Keratinocyte (primary cell): ENCODE results near the gene SETD2. TPM values are rescaled to one million over a fixed set of nuclear protein-coding genes. Genes with fewer than 3 reads are reported as not detected.

ENCODE experiments used
- DNase-seq: peaks from one replicate; pipeline ENCODE4 v3.0.0-alpha.2; 2011; ENCODE audit warnings: low read depth, missing footprints, low spot score
- FAIRE-seq: peaks from 2 replicates; lab custom pipeline; 2011; peaks lifted over from hg19 to GRCh38; lab: Jason Lieb, UNC
- H2AFZ ChIP-seq: 2 replicates; pipeline ENCODE4 v1.6.0; 2012; ENCODE audit warnings: low read length, control low read depth, inconsistent platforms; ENCODE audit not compliant: control insufficient read depth
- H3K27ac ChIP-seq: 2 replicates; pipeline ENCODE4 v1.5.1; 2011; ENCODE audit warnings: low read length; ENCODE audit not compliant: control insufficient read depth, insufficient read depth
- H3K27me3 ChIP-seq: 3 replicates; pipeline ENCODE4 v1.6.0; 2011; ENCODE audit warnings: low read length; ENCODE audit not compliant: control insufficient read depth, insufficient read depth; ENCODE audit errors: extremely low read depth
- H3K36me3 ChIP-seq, 2 experiments: 2 replicates in 1 of 2; 3 replicates in 1 of 2; pipeline ENCODE4 v1.5.1; 2011; ENCODE audit warnings: low read length in 2 of 2, mild to moderate bottlenecking in 1 of 2; ENCODE audit not compliant: control insufficient read depth in 2 of 2, insufficient read depth in 2 of 2; ENCODE audit errors: extremely low read depth in 1 of 2
- H3K4me1 ChIP-seq: 3 replicates; pipeline ENCODE4 v1.5.1; 2011; ENCODE audit warnings: low read length; ENCODE audit not compliant: control insufficient read depth, insufficient read depth; ENCODE audit errors: extremely low read depth
- H3K4me2 ChIP-seq: 3 replicates; pipeline ENCODE4 v1.6.0; 2011; ENCODE audit warnings: low read depth, low read length; ENCODE audit not compliant: control insufficient read depth, insufficient read depth; ENCODE audit errors: extremely low read depth
- H3K4me3 ChIP-seq, 3 experiments: fragments of 200-600 bp in 1 of 3; sonication (generic) in 1 of 3; 2 replicates in 2 of 3; 3 replicates in 1 of 3; pipeline ENCODE4 v1.5.1; 2011 to 2016; ENCODE audit warnings: low read length in 3 of 3, mild to moderate bottlenecking in 3 of 3, control low read depth in 2 of 3, inconsistent platforms in 1 of 3, low read depth in 1 of 3, mixed read lengths in 1 of 3, mixed run types in 1 of 3, moderate library complexity in 1 of 3; ENCODE audit not compliant: control insufficient read depth in 2 of 3, insufficient read depth in 2 of 3; ENCODE audit errors: extremely low read depth in 1 of 3
- H3K79me2 ChIP-seq: 2 replicates; pipeline ENCODE4 v1.6.0; 2012; ENCODE audit warnings: low read length; ENCODE audit not compliant: control insufficient read depth, insufficient read depth
- H3K9ac ChIP-seq: 3 replicates; pipeline ENCODE4 v1.6.0; 2011; ENCODE audit warnings: low read length; ENCODE audit not compliant: control insufficient read depth, insufficient read depth; ENCODE audit errors: extremely low read depth
- H3K9me1 ChIP-seq: 3 replicates; pipeline ENCODE4 v1.6.0; 2011; ENCODE audit warnings: low read length; ENCODE audit not compliant: control insufficient read depth, insufficient read depth; ENCODE audit errors: extremely low read depth
- H3K9me3 ChIP-seq: 2 replicates; pipeline ENCODE4 v1.5.1; 2012; ENCODE audit warnings: low read depth, low read length; ENCODE audit not compliant: control insufficient read depth
- H4K20me1 ChIP-seq: 3 replicates; pipeline ENCODE4 v1.6.0; 2011; ENCODE audit warnings: low read length; ENCODE audit not compliant: control insufficient read depth, insufficient read depth; ENCODE audit errors: extremely low read depth
- EZH2 ChIP-seq: IDR thresholded peaks from one replicate; pipeline ENCODE4 v1.6.1; 2012; ENCODE audit warnings: inconsistent platforms, mild to moderate bottlenecking, low read length, moderate library complexity
- dilution Hi-C: fragments of 300-500 bp; cut with MboI; formaldehyde crosslinking; loops from one replicate; pipeline ENCODE4 v1.7.0; 2020; ENCODE audit warnings: low sequenced_read_pairs; ENCODE audit not compliant: extremely low pct_ligation_motif_present
- polyA plus RNA-seq, 5 experiments: library from polyadenylated mRNA; depleted of rRNA in 3 of 5; stranded (reverse) in 3 of 5; stranded (forward) in 1 of 5; unstranded in 1 of 5; fragments of >200 nt; gene quantifications; 1 replicate in 1 of 5; 2 replicates in 3 of 5; 3 replicates in 1 of 5; pipeline versions ENCODE4 v1.2.1 to v1.2.3, GENCODE V29; 2011 to 2012; ENCODE audit warnings: missing spikeins in 2 of 5, low read depth in 1 of 5, low replicate concordance in 1 of 5
- TF ChIP-seq, protein P1 (sequence below), 3 experiments: IDR thresholded peaks in 1 of 3; conservative IDR thresholded peaks in 1 of 3; optimal IDR thresholded peaks in 1 of 3; 2 replicates in 2 of 3; 3 replicates in 1 of 3; pipeline versions ENCODE3 to v1.5.1; 2011; ENCODE audit warnings: low read length in 3 of 3, mild to moderate bottlenecking in 3 of 3, moderate library complexity in 2 of 3, control low read depth in 1 of 3, inconsistent platforms in 1 of 3; ENCODE audit not compliant: insufficient read depth in 2 of 3; ENCODE audit errors: extremely low read depth in 1 of 3

Gene SETD2
- polyA plus RNA-seq, 1 donor (not counting 4 experiments of a cell fraction or from before 2014, with no cell fraction given): 23.3 TPM

DNA sequence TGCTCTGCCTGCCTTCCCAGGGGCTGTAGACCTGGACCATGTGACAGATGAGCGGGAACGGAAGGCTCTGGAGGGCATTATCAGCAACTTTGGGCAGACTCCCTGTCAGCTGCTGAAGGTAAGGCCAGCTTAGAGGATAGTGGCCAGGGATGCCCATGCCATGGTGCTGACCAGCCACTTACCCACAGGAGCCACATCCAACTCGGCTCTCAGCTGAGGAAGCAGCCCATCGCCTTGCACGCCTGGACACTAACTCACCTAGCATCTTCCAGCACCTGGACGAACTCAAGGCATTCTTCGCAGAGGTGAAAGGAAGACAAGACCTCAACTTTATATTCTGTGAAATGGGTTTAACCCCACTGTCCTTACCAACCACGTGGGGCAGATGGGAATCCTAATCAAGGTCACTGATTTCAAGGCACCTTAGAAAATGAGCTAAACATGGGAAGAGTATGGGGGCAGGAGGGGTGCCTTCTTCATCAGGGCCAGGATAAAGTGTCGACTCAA lies 157.7 kb downstream of the SETD2 start:
- FAIRE-seq: no peak
- Histone ChIP-seq H3K9me3 (no peaks in the 10 kb centered on the region), H3K79me2 (no peaks in the 10 kb centered on the region), H3K4me2 (no peak overlapping the region), H3K4me3 (no peak overlapping the region), H3K27me3 (no peaks in the 10 kb centered on the region), H3K36me3 (peaks cover 29 to 59% of the 10 kb centered on the region in 2 experiments), H3K9ac (no peak overlapping the region), H2AFZ (no peak overlapping the region), H3K27ac (no peak overlapping the region), H3K9me1 (no peaks in the 10 kb centered on the region), H4K20me1 (no peaks in the 10 kb centered on the region), H3K4me1 (peaks cover 4% of the 10 kb centered on the region)
- no peak for TF ChIP-seq EZH2
- TF ChIP-seq, protein P1, sequence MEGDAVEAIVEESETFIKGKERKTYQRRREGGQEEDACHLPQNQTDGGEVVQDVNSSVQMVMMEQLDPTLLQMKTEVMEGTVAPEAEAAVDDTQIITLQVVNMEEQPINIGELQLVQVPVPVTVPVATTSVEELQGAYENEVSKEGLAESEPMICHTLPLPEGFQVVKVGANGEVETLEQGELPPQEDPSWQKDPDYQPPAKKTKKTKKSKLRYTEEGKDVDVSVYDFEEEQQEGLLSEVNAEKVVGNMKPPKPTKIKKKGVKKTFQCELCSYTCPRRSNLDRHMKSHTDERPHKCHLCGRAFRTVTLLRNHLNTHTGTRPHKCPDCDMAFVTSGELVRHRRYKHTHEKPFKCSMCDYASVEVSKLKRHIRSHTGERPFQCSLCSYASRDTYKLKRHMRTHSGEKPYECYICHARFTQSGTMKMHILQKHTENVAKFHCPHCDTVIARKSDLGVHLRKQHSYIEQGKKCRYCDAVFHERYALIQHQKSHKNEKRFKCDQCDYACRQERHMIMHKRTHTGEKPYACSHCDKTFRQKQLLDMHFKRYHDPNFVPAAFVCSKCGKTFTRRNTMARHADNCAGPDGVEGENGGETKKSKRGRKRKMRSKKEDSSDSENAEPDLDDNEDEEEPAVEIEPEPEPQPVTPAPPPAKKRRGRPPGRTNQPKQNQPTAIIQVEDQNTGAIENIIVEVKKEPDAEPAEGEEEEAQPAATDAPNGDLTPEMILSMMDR (optimal IDR thresholded peaks at IDR 0.05 in 1 of 3, IDR thresholded peaks at IDR 0.05 in 1 of 3, conservative IDR thresholded peaks at IDR 0.05 in 1 of 3; ENCODE audit: extremely low read depth in 1 of 3, insufficient read depth in 2 of 3, low read length in 3 of 3): no peak
- dilution Hi-C loops: no loop called here
- DNase-seq: no peak

DNA sequence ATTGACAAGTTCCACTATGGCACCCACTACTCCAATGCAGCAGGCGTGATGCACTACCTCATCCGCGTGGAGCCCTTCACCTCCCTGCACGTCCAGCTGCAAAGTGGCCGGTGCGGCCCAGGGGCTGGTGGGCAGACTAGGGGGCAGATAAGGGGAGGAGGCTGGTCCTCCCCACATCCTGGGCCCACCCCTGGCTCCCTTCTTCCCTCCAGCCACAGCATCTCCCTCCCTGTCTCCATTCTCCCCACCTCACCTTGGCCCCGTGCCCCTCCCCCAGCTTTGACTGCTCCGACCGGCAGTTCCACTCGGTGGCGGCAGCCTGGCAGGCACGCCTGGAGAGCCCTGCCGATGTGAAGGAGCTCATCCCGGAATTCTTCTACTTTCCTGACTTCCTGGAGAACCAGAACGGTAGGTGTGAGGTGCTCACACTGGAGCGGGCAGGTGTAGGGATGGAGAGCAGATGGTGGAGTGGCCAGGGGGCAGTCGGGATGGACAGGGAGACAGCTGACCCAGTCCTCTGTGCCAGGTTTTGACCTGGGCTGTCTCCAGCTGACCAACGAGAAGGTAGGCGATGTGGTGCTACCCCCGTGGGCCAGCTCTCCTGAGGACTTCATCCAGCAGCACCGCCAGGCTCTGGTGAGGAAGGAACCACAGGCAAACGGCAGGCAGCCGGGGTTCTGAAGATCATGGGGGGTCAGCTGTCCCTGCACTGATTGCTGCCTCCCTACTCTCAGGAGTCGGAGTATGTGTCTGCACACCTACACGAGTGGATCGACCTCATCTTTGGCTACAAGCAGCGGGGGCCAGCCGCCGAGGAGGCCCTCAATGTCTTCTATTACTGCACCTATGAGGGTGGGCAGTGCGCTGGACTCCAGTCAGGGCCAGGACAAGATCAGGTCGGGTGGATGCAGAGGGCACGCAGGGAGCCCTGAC lies 158.4 kb downstream of the SETD2 start:
- no peaks in the 10 kb centered on the region for H3K27me3 ChIP-seq
- FAIRE-seq (no peak), DNase-seq (no peak)
- no peaks in the 10 kb centered on the region for H3K79me2 ChIP-seq
- dilution Hi-C loops: no loop called here
- peaks cover 5% of the 10 kb centered on the region for H3K4me1 ChIP-seq
- H3K9ac ChIP-seq: no peak overlapping the region
- TF ChIP-seq, protein P1 (optimal IDR thresholded peaks at IDR 0.05 in 1 of 3, IDR thresholded peaks at IDR 0.05 in 1 of 3, conservative IDR thresholded peaks at IDR 0.05 in 1 of 3; ENCODE audit: extremely low read depth in 1 of 3, insufficient read depth in 2 of 3, low read length in 3 of 3): no peak
- no peak for TF ChIP-seq EZH2
- no peaks in the 10 kb centered on the region for H3K9me1 ChIP-seq
- no peak overlapping the region for H3K27ac ChIP-seq
- H3K9me3 ChIP-seq: no peaks in the 10 kb centered on the region
- H4K20me1 ChIP-seq: no peaks in the 10 kb centered on the region
- no peak overlapping the region for H2AFZ ChIP-seq
- H3K4me2 ChIP-seq: no peak overlapping the region
- H3K4me3 ChIP-seq: no peak overlapping the region
- peaks cover 35 to 61% of the 10 kb centered on the region in 2 experiments for H3K36me3 ChIP-seq
